Non-pigmented ciliary epithelial cell (primary cell): ENCODE results near the gene VAMP7.
"Not testable (repeated sequence)": the region's sequence is repeated elsewhere in the genome, so short reads cannot be mapped to it uniquely, and the experiment has no call there.

Source experiments
- DNase-seq: peaks from one replicate; pipeline ENCODE4 v3.0.0-alpha.2; 2010; ENCODE audit warnings: low read depth

The VAMP7 gene

DNA sequence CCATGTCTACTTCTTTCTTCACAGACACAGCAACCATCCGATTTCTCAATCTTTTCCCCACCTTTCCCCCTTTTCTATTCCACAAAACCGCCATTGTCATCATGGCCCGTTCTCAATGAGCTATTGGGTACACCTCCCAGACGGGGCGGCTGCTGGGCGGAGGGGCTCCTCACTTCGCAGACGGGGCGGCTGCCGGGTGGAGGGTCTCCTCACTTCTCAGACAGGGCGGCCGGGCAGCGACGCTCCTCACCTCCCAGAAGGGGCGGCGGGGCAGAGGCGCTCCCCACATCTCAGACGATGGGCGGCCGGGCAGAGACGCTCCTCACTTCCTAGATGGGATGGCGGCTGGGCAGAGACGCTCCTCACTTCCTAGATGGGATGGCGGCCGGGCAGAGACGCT, 26.5 kb downstream of the VAMP7 start:
- not testable (repeated sequence) for DNase-seq

DNA sequence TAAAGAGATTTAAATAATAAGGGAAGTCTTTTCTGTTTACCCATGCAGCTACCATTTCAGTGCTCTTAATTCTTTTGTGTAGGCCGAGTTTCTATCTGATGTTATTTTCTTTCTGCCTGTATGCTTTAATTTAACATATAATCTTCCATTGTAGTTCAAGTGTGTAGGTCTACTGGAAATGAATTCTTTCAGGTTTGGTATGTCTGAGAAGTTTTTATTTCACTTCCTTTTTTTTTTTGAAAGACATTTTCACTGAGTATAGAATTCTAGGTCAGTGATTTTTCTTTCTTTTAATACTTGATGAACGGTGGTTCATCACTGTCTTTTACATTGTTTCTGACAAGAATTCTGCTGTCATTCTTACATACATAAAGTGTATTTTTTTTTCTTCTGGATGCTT, 42.1 kb downstream of the VAMP7 start:
- DNase-seq: no peak

DNA sequence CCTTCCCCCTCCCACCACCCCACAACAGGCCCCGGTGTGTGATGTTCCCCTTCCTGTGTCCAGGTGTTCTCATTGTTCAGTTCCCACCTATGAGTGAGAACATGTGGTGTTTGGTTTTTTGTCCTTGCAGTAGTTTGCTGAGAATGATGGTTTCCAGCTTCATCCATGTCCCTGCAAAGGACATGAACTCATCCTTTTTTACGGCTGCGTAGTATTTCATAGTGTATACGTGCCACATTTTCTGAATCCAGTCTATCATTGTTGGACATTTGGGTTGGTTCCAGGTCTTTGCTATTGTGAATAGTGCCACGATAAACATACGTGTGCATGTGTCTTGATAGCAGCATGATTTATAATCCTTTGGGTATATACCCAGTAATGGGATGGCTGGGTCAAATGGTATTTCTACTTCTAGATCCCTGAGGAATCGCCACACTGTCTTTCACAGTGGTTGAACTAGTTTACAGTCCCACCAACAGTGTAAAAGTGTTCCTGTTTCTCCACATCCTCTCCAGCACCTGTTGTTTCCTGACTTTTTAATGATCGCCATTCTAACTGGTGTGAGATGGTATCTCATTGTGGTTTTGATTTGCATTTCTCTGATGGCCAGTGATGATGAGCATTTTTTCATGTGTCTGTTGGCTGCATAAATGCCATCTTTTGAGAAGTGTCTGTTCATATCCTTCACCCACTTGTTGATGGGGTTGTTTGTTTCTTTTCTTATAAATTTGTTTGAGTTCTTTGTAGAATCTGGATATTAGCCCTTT, 49.9 kb downstream of the VAMP7 start:
- DNase-seq: not testable (repeated sequence)

DNA sequence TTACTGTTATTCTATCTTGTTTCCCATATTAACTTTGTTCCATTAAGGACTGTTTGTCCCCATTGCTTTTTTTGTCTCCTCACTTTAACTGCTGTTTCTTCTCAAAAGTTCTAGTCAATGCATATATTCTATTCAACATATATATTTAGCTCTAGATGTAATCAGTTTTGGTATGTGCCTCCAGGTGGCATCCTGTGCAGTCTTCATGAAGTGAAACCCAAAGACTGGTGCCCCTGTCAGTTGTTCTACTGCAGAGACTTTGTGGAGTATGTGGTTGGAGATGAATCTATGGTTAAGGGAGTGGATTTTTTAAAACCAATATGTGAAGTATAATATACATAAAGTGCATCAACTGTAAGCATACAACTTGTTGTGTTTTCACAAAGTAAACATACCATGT, 57.0 kb downstream of the VAMP7 start:
- no peak for DNase-seq

DNA sequence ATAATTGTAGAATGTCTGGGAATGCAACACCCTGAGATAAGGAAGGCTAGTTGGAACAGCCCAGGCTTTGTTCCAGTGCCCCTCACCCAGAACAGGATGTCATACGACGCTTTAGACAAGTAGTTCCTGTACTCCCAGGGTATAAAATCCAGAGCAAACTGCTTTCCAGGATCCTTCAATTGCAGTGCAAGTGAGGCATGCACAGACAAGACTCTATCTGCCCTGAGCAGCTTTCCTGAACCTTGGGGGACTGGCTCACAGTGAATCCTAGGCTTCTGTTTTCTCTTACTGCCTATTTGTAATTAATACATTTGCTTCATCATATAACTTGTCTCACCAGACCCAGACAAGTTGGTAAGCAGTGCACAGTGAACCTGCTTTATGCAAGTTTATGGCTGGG, 68.0 kb downstream of the VAMP7 start:
- DNase-seq: no peak

DNA sequence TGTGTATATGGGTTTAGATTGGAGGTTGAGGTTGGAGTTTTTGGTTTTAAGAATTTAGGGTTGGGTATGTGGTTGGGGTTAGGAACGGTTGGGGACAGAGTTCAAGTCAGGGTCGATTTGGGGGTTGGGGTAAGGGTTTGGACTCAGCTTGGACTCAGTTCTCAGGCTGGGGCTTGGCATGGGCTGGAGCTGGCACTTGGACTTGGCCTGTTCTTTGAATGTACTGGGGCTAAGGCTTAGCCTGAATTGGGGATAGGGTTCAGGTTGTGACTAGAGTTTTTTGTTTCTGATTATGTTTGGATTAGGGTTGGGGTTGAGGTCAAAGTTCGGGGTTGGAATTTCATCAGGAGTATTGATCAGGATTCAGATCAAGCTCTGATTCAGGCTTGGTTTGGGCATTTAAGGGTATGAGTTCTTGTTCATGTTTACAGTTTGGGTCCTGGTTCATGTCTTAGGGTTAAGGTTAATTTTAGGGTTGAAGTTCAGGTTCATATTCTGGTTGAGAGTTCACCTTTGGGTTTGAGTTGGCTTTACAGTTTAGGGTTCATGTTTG, 70.2 kb downstream of the VAMP7 start:
- no peak for DNase-seq

DNA sequence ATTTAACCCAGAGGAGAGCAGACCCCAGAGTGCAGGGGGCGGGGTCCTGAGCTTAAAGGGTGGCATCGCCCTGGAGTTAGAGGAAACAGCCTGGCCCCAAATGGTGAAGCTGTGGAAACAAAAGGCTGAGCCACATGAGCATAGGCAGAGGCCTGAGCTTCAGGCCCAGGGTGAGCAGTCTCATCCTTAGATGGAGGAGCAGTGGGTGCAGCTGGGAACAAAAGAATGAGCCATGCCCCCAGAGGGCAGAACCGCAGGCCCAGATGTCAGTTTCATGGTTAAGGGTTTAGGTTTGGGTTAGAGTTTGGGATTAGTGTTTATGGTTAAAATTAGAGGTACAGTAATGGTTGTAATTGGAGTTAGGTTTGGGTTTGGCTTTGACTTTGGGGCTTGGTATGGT, 71.9 kb downstream of the VAMP7 start:
- no peak for DNase-seq

DNA sequence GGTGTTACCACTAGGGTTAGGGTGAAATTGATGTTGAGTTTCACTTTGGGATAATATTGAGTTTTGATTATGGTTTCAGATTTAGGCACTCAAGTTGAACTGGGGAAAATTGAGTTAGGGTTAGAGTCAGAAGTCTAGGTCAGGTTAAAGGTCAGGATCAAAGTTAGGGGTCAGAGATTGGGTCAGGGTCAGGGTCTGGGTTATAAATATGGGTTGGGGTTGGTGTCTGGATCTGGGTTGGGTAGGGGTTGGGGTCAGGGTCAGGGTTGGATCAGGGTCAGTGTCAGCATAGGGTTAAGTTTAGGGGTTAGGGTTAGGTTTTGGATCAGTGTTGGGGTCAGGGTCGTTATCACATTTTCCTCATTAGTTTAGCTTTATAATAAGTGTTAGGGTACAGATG, 73.6 kb downstream of the VAMP7 start:
- DNase-seq: no peak

DNA sequence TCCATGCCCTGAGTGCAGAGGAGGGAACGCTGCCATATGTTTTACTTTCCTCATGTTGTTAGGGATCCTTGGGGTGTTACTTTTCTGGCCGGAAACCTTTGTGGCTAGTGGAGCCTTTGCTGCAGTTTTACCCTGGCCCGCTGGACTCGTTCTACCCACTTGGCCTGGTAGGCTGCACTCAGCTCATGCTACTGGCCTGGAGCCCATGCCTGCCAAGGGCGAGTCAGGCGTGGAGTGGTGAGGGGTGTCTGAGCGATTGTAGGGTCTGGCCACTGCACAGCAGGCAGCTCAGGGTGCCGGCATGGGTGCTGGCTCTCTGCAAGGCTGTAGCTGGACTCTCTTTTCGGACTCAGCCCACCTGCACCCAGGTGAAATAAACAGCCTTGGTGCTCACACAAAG, 75.0 kb downstream of the VAMP7 start:
- DNase-seq: no peak

DNA sequence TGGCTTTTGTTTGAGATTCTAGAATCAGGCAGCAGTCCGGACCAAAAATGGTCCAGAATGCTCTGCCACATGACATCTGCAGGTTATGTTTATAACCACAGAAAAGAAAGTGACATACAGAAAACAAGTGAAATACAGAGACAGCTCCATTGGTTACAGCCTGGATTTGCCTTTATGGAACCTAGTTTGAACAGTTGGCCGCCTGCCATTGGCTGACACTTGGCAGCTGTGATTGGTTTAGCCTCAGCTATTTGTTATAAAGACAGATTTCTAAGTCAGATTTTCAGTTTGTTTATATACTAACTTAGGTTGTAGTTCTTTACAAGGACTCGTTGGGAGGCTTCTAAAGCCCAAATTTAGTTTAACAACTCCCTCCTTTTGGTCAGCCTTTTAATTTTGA, 75.5 kb downstream of the VAMP7 start:
- DNase-seq: no peak

DNA sequence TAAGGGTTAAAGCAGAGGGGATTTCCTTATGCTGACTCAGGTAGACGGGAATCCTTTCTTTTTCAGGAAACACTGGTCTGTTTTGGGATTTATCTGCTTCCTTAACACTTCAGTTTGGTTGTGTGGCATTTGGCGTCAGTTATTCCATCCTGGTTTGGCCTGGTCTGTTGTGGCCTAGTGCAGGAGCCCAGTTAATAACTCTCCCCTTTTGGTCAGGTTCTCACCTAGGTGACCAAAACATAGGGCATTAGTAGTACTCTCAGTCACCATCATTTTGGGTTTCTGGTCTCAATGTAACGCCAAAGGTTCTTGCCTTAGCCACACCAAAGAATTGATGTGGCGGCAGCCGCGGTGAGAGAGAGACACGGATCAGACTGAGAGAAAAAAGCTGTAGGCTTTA, 76.7 kb downstream of the VAMP7 start:
- DNase-seq: no peak

DNA sequence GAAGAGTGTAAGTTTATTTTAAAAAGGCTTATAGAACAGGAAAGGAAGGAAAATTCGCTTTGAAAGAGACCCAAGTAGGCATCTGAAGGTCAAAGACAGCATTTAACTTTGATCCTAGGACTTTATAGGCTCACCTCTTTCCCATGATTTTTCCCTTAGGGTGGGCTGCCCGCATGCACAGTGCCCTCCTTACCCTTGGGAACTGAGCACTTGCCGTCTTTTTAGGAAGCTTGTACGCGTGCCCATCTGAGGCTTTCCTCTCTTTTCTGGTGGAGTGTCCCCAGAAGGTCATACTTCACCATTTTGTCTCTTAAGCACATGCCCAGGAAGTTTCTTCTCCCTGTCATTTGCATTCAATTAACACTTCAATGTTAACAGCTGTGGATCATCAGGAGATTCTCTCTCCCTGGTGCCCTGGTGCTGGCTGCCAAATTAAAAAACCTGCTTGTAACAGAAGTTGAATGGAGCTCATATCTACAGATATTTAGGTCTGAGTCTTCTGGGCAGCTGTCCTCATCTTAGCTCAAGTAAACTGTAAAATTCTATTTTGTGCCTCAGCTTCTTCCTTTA, 78.0 kb downstream of the VAMP7 start:
- DNase-seq: no peak

DNA sequence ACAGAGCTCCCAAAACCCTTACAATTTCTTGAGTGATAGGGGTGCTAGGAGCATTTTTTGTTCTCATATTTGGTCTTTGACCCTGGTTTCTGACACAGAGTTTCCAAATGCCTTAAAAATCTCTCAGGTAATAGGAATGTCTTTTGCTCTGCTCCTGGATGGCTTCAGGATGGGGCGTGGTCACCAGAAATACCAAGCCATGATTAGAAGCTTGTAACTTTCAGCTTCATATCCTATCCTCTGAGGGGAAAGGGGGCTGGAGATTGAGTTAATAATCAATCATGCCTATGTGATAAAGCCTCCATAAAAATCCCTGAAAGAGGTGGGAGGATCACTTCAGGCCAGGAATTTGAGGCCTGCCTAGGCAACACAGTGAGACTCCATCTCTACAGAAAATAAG, 81.8 kb downstream of the VAMP7 start:
- DNase-seq: no peak

DNA sequence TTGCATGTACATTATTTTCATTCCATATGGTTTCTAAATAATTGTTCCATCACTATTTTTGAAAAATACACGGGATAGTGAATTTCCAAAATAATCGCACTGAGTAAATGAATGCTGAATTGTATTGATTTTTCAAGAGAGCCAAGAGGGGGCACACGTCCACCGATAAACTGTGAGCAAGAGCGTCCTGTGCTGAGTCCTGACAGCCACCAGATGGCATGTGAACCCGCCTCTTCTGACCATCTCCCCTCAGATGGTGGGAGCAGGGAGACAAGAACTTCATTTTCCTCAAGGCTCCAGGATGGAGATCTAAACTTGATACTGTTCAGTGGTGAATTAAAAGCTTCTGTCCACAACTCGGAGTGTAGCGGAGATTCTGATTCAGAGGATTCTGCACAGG, 85.7 kb downstream of the VAMP7 start:
- no peak for DNase-seq

DNA sequence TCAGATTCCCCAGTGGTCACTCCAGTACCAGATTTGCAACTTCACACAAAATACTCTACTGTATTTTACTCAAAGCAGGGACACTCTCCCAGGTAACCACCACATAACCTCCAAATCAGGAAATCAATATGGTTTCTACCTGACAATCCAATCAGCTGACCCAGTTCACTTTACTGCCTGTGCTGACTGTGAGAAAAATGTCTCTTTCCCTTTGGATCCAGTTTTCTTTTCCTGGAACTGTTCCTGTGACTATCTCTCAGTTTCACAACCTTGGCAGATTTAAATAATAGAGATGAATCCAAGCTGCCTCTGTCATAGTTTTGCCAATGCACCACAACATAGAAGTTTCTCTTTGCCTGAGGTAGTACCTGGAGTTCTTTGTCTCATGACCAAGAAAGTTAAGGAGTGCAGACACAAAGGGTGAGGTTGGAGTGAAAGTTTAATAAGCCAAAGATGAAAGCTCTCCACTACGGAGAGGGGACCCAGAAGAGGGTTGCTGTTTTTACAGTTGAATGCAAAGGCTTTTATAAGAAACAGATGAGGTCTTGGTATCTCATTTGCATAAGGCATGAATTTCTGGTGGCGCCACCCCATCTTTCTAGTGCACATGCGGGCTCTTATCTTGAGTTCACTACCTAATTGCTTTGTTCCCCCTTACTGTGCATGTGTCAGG, 86.6 kb downstream of the VAMP7 start:
- no peak for DNase-seq

DNA sequence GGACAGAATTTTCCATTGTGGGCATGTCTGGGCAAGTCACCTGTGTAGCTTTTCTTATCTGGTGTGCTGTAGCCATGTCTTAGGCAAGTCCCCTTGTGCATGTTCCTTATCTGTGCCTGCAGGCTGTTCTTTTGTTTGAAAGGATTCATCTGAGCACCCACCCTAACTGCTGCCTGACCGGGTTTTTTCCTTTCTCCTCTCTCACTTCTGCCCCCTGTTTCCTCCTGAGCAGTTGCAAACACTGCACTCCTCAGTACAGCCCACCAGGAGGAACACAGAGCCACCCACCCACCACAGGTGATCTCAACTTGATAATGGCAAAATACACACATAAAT, 87.1 kb downstream of the VAMP7 start:
- no peak for DNase-seq

DNA sequence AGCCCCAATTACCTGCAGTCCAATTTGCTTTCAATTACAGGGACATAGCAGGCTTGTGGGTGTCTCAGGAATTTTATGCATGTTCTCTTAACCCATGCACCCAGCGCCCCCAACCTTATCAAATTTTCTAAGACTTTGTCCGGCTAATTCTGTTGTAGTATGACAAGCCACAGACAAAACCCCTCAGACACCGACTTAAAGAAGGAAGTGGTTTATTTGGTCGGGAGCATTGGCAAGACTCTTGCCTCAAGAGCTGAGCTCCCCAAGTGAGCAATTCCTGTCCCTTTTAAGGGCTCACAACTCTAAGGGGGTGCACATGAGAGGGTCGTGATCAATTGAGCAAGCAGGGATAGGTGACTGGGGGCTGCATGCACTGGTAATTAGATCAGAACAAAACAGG, 87.6 kb downstream of the VAMP7 start:
- no peak for DNase-seq

DNA sequence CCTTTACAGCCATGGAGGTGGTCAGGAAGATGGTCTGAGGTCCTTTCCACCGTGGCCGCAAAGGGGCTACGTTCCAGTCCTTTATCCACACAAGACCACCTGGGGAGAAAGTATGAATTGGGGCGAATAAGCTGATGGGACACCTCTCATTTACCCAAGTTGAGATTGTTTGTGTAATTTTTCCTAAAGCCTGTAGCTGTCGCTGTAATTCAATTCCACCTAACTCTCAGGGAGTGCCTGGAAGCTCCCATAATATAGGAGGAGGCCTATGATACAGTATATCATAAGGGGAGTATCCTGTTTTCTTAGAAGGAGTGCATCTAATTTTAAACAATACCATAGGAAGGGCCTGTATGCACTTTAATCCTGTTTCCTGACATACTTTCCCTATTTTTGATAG, 90.5 kb downstream of the VAMP7 start:
- not testable (repeated sequence) for DNase-seq

DNA sequence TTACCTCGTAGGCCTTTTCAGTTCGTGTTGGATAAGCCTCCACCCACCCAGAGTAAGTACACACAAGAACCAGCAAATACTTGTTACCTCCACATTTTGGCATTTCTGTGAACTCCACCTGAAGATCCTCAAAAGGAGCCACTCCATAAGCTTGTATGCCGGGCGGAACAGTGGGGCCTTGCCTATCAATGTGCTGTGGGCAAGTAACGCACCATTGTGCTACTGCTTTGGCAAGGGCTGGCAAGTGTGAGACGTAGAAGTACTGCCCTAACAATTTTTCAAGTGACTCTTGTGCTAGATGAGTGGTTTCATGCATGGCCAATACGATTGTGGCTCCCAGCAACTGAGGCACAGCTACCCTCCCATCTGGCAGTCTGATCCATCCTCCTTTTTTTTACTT, 91.1 kb downstream of the VAMP7 start:
- not testable (repeated sequence) for DNase-seq

DNA sequence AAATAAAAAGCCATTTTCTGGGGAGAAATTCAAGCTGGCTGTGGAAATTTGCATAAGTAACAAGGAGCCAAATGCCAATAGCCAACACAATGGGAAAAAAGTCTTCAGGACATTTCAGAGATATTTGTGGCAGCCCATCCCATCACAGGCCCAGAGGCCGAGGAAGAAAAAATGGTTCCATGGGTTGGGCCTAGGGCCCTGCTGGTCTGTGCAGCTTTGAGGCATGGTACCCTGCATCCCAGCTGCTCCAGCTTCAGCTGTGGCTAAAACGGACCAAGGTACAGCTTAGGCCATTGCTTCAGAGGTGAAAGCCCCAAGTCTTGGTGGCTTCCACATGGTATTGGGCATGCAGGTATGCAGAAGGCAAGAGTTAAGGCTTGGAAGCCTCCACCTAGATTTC, 102.2 kb downstream of the VAMP7 start:
- no peak for DNase-seq

DNA sequence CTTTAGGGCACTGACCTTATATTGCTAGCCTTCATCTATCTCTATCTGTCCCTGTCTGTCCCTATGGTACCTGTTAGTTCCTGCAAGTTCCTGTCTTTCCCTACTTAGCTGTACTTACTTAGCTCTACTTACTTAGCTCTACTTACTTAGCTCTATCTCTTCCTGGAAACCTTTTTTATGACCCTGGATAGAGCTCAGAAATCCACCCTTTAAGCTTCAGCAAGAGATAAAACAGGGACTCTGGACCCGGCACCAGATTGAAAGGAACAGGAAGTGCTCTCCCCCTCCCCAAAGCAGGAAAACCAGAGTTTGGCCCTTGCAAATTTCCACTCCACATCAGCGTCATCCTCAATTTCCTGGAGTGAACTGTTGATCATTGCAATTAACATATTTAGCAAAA, 104.1 kb downstream of the VAMP7 start:
- no peak for DNase-seq

DNA sequence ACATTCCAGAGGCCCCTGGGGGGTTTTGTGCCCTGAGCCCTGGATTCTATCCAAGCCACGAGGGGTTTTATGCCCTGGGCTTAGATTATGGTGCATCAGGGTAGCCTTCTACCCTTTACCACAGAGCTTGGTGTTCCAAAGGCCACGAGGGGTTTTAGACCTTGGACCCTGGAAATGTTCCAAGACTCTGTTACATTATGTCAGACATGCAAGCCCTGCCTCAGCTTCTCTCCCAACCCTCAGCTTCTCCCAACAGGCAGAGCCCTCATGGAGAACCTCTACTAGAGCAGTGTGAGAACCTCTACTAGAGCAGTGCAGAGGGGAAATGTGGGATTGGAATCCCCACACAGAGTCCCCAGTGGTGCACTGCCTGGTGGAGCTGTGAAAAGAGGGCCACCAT, 105.8 kb downstream of the VAMP7 start:
- DNase-seq: not testable (repeated sequence)

DNA sequence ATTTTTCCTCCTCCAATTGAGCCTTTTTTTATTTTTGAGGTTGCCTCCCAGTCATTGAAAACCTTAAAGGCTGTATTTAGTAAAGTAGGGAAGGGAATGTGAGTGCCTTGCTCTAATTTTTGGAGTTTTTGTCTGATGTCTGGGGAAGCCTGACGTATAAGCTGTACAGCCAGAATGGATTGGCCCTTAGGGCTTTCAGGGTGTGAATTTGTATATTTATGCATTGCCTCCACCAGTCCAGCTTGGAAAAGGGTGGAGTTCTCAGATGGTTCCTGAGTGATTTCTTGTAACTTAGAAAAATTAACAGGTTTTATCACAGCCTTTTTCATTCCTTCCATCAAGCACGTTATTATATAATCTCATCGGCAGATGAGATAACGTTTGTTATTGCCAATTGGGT, 107.7 kb downstream of the VAMP7 start:
- DNase-seq: no peak
